OCI-M1 (cell line): ENCODE measurements around the gene TBCB.
"Not testable (repeated sequence)": the region's sequence is repeated elsewhere in the genome, so short reads cannot be mapped to it uniquely, and the experiment has no call there.

Source experiments
- DNase-seq: peaks from one replicate; lab custom pipeline; 2025; lab: John Stamatoyannopoulos, UW

Gene TBCB

DNA sequence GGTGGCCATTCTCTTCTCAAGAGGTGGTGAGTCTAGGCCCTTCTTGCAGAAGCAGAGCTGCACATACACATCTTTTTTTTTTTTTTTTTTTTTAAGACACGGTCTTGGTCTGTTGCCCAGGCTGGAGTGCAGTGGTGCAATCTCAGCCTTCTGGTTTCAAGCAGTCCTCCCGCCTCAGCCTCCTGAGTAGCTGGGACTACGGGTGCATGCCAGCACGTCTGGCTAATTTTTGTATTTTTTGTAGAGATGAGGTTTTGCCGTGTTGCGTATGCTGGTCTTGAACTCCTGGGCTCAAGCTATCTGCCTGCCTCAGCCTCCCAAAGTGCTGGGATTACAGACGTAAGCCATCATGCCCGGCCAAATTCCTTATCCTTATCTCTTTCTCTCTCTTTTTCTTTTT lies 58.6 kb downstream of the TBCB start:
- DNase-seq, result not testable (repeated sequence)
